GM12875 (cell line): ENCODE measurements around the gene DNAH9.

Experiments used
- H3K4me3 ChIP-seq: one replicate; pipeline ENCODE4 v1.5.1; 2011; ENCODE audit warnings: low read depth, low read length, control low read depth
- CTCF ChIP-seq: IDR thresholded peaks from 2 replicates; pipeline ENCODE4 v1.5.1; 2011; ENCODE audit warnings: low read depth, mild to moderate bottlenecking, control low read depth, inconsistent platforms, low read length, moderate library complexity, borderline replicate concordance; ENCODE audit not compliant: insufficient read depth

The DNAH9 gene

GRCh38 chr17:11869680-11870394, 271.6 kb downstream of the DNAH9 start:
- no peak for TF ChIP-seq CTCF
- no peak overlapping the region for H3K4me3 ChIP-seq

- TF ChIP-seq CTCF: no peak
Measured at GRCh38 chr17:11871773-11872172, 273.5 kb downstream of the DNAH9 start.

GRCh38 chr17:11874756-11875155, 276.5 kb downstream of the DNAH9 start:
- TF ChIP-seq CTCF: no peak
- H3K4me3 ChIP-seq: no peak overlapping the region

More at GRCh38 chr17:11871773-11872172, 273.5 kb downstream of the DNAH9 start:
- H3K4me3 ChIP-seq: no peak overlapping the region

- no peak overlapping the region for H3K4me3 ChIP-seq
- no peak for TF ChIP-seq CTCF
Measured at GRCh38 chr17:11880714-11881113, 282.4 kb downstream of the DNAH9 start.

- no peak overlapping the region for H3K4me3 ChIP-seq
- no peak for TF ChIP-seq CTCF
Measured at GRCh38 chr17:11882716-11883115, 284.4 kb downstream of the DNAH9 start.

- no peak for TF ChIP-seq CTCF
- no peak overlapping the region for H3K4me3 ChIP-seq
Measured at GRCh38 chr17:11885051-11885450, 286.8 kb downstream of the DNAH9 start.

- no peak for TF ChIP-seq CTCF
- H3K4me3 ChIP-seq: no peak overlapping the region
Measured at GRCh38 chr17:11889266-11889665, 291.0 kb downstream of the DNAH9 start.
